HG02759 (cell line): ENCODE measurements around the gene CNTNAP2.

ENCODE experiments used
- ATAC-seq: cut with Tn5 transposase; IDR thresholded peaks from one replicate; pipeline ENCODE4 v1.9.1; 2021; ENCODE audit warnings: mild to moderate bottlenecking, moderate library complexity; ENCODE audit not compliant: unreplicated experiment

Gene CNTNAP2

GRCh38 chr7:146414373-146414772 lies 297.8 kb downstream of the CNTNAP2 start:
- no peak for ATAC-seq

DNA sequence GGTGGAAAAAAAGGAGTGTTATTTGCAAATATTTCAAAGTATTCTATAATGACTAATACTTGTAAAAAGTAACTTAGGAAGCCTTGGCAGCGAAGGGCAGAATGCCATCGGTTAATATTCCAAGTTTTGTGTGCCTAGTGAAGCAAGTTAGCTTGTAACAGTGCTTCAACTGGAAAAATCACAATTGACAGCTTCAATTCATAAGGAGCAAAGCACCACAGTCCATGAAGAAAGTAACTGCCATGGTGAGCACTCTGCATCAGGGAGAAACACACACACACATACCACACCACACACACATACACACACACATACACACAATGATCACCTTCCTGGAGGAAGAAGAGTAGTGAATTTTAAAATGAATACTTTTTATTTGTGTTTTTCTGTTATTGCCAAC lies 298.3 kb downstream of the CNTNAP2 start:
- ATAC-seq = no peak

GRCh38 chr7:146417176-146417575 lies 300.6 kb downstream of the CNTNAP2 start:
- ATAC-seq = no peak

DNA sequence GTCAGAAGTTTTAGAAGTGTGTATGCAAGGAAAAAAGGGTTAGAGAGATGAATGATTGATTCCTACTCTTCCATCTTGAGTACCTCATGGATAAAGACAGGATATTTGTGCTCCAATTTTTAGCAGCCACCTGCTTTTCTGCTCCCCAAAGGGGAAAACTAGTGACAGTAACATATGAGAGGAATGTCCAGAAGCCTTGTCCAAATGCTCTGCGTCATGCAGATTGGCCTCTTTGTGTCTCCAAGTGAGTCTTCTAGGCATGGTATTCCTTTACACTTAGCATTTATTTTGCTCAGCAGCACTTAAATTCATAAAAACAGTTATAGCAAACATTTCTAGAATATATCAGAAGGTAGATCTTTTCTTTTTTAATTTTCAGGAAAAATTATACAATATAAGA lies 306.8 kb downstream of the CNTNAP2 start:
- no peak for ATAC-seq

GRCh38 chr7:146424084-146424483 lies 307.5 kb downstream of the CNTNAP2 start:
- ATAC-seq = no peak

DNA sequence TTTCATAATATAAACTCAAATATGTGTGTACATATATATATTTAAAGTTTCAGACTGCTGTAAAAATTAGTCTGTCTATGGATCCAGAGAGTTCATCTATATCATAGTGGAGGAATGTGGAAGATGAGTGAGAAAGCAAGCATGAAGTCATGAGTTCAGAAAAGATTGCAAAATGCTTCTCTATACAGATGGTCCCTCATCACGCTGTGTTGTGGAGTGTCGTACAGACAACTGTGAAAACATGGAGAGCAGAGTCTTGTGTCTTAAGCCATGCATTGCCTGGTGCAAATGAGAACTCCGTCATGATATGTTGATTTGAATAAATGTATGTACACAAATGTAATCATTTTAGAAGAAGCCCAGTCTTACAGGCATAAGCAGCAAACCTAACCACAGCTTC lies 316.9 kb downstream of the CNTNAP2 start:
- no peak for ATAC-seq

DNA sequence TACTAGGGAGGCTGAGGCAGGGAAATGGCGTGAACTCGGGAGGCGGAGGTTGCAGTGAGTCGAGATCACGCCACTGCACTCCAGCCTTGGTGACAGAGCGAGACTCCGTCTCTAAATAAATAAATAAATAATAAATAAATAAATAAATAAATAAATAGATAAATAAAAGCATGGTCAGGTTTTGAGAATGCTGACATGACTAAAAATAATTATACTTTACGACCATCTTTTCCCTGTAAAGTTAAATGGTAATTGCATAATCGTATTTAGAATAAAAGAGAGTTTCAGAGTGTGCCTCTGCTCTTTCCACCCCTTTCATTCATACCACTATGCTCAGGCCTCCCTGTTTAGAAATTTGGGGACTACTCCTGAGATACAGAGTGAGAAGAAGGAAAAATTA lies 326.5 kb downstream of the CNTNAP2 start:
- ATAC-seq = no peak

GRCh38 chr7:146449625-146450024 lies 333.0 kb downstream of the CNTNAP2 start:
- ATAC-seq = no peak

GRCh38 chr7:146455091-146455655 lies 338.6 kb downstream of the CNTNAP2 start:
- no peak for ATAC-seq

DNA sequence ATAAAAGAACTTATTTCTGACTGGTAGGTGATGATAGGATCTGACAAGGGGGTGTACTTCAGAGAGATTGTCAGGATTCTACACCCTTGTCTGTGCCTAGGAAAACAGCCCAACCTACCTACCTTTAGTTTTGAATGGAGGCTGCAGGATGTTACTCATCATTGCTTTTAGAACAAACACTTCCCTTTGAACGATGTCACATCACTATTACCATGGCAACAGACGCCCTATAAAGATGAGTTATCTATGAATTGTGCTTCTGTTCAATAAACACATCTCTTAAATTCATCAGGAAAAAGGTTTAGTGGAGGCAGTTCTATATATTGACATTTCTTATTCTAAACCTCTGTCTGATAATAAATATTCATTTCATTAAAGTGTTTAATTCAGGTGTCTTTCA lies 362.4 kb downstream of the CNTNAP2 start:
- ATAC-seq = no peak

- ATAC-seq = no peak
Measured at GRCh38 chr7:146486519-146486918, 369.9 kb downstream of the CNTNAP2 start.

- no peak for ATAC-seq
Measured at GRCh38 chr7:146492017-146492416, 375.4 kb downstream of the CNTNAP2 start.

DNA sequence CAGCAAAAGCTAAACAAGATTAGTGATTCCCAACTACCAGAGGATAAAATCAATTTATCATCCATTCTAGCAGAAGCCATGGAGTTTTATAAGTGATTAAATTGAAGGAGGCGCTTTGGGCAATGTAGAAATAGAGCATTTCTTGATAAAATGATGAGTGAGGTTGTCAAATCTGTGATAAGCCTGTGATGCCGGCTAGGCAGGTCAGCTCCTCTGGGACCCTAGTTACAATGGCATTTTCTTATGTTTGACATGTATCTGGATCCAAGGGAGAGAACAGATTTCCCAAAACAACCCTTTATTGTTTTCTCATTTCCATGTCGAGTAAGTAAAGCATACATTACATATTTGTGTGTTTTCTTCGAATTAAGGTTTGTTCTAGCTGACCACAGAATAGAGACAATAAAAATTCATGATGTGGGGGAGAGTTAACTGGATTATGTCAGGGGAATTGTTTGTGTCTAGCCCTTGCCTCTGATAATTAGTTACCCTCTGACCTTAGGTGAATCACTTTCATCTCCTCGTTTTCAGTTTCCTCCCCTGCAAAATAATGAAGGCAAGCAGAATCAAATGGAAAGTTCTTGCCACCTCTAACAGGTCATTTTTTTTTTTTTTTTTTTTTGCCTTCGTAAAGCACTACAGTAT lies 378.5 kb downstream of the CNTNAP2 start:
- no peak for ATAC-seq

- no peak for ATAC-seq
Measured at GRCh38 chr7:146496657-146497056, 380.1 kb downstream of the CNTNAP2 start.

GRCh38 chr7:146499970-146500369 lies 383.4 kb downstream of the CNTNAP2 start:
- no peak for ATAC-seq

DNA sequence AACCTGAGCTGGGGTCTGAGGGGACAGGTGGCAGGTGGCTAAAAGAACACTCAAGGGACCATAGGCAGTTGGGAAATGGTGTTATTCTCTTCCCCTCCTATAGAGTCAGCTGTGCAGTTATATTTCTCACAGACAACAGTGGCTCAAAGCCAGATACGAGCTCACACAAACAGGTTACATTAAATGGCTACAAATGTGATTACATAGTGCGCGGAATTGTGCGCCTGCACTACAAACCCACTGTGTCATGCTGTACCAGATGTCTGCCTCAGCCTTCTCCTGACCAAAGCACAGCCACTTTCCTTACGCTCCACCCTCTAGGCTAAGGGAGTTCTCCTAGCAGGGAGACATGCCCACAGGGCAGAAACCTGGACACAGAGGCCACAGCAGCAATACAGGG lies 387.2 kb downstream of the CNTNAP2 start:
- no peak for ATAC-seq

DNA sequence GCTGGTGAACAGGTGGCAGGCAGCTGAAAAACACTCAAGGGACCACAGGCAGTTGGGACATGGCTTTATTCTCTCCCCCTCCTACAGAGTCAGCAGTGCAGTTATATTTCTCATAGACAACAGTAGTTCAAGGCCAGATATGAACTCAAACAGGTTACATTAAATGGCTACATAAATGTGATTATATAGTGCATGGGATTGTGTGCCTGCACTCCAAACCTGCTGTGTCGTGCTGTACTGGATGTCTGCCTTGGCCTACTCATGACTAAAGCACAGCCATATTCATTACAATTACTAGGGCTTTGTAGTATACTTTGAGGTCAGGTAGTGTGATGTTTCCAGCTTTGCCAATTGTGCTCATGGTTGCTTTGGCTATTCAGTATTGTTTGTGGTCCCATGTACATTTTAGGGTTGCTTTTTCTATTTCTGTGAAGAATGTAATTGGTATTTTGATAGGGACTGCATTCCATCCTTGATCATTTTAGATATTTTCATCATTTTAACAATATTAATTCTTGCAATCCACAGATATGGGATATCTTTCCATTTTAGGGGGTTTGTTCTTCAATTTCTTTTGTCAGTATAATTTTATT lies 393.6 kb downstream of the CNTNAP2 start:
- no peak for ATAC-seq

- no peak for ATAC-seq
Measured at GRCh38 chr7:146514304-146514703, 397.7 kb downstream of the CNTNAP2 start.

DNA sequence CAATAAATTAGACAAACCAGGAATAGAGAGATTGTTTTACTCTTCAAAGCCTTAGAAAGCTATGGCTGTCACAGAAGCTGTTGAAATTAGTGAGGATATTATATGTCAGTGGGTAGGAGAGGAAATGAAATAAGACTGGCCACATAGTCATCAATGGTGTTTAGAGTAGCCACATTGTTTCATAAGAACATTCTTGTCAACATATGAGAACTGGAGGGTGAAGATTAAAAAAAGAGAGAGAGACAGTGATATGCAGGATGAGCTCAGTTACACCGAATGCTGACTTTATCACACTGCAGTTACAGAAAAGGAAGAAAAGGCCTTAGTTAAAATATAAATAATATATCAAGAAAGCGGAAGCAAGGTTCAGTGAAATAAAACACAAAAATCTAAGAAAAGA lies 412.0 kb downstream of the CNTNAP2 start:
- ATAC-seq = no peak

DNA sequence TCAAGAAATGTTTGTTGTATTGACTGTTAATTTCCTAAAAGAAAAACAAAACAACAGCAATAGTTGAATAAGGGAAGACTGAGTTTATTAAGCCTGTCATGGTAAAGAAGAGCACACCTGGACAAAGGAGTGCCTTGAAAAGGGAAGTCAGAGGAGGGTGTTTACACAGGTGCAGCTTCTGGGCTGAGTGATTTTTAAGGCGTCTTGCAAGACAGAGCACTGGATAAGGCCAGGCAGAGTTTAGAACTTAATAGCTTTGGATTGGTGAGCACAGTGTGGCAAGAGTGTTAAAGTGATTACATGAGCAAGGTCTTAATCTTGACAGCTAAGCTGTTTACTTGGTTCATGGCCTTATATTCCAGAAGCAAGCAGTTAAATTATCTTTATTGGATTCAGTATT lies 423.2 kb downstream of the CNTNAP2 start:
- no peak for ATAC-seq

DNA sequence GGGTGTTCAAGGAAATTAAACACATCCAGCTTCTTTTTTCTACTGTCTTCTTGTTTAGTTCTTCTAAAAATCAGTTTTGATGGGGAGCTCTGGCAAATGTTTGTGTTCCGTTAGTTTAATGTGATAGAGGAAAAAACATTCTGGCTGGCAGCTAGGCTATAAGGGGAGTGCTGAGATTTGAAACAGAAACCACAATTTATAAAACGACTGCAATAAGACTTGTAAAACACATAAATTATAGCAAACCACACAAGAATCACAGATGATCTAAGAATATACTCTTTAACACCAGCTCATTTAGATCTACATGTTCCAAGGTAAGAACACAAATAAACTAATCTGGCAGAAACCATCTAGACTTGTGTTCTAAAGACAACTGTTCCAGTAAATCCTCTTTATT lies 425.5 kb downstream of the CNTNAP2 start:
- ATAC-seq = no peak

- ATAC-seq = no peak
Measured at GRCh38 chr7:146544748-146545147, 428.1 kb downstream of the CNTNAP2 start.

DNA sequence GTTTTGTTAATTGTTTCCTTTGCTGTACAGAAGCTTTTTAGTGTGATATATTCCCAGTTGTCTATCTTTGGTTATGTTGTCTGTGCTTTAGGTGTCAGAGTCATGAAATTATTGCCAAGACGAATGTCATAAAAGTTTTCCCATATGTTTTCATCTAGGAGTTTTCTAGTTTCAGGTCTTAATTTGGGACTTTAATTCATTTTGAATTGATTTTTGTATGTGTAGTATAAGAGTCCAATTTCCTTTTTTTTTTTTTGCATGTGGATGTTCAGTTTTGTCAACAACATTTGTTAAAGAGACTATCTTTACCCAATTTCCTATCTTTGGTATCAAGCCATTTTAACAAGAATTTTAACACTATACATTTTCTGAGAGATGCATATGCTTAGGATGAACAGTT lies 432.2 kb downstream of the CNTNAP2 start:
- no peak for ATAC-seq
